ENCODE data around the gene GPM6B.
"Not testable (repeated sequence)": the region's sequence is repeated elsewhere in the genome, so short reads cannot be mapped to it uniquely, and the experiment has no call there.

GPM6B gene

GRCh38 chrX:13724878-13725277 lies 92.0 kb downstream of the GPM6B start:
- DNase-seq (ENCODE audit: low spot score) = not testable (repeated sequence)

- no peak for DNase-seq (ENCODE audit: low spot score)
Measured at GRCh38 chrX:13721819-13722519, 94.9 kb downstream of the GPM6B start.

GRCh38 chrX:13721371-13721770 lies 95.5 kb downstream of the GPM6B start:
- no peak for DNase-seq (ENCODE audit: low spot score)

Measured in HuH-7 (cell line).